GM19193 (cell line): ENCODE measurements around the gene MAP1LC3B2.

Experiments
- POLR2A ChIP-seq: IDR thresholded peaks from 4 replicates; pipeline ENCODE4 v1.6.1; 2011; ENCODE audit not compliant: insufficient read depth, insufficient read length; ENCODE audit errors: extremely low read depth

MAP1LC3B2 gene

GRCh38 chr12:116606397-116606796, 47.2 kb downstream of the MAP1LC3B2 start:
- no peak for TF ChIP-seq POLR2A

- no peak for TF ChIP-seq POLR2A
These were observed 47.9 kb downstream of the MAP1LC3B2 start for GRCh38 chr12:116607039-116607438.

- no peak for TF ChIP-seq POLR2A
These were observed 50.3 kb downstream of the MAP1LC3B2 start for GRCh38 chr12:116609319-116610114.

GRCh38 chr12:116610971-116611541, 51.9 kb downstream of the MAP1LC3B2 start:
- TF ChIP-seq POLR2A, result no peak

GRCh38 chr12:116612436-116612835, 53.3 kb downstream of the MAP1LC3B2 start:
- no peak for TF ChIP-seq POLR2A

GRCh38 chr12:116613256-116613655, 54.1 kb downstream of the MAP1LC3B2 start:
- no peak for TF ChIP-seq POLR2A

GRCh38 chr12:116614194-116614915, 55.2 kb downstream of the MAP1LC3B2 start:
- no peak for TF ChIP-seq POLR2A

GRCh38 chr12:116615141-116615861, 56.1 kb downstream of the MAP1LC3B2 start:
- no peak for TF ChIP-seq POLR2A

GRCh38 chr12:116616536-116617248, 57.5 kb downstream of the MAP1LC3B2 start:
- TF ChIP-seq POLR2A, result no peak

GRCh38 chr12:116619246-116619645, 60.1 kb downstream of the MAP1LC3B2 start:
- TF ChIP-seq POLR2A, result no peak

- TF ChIP-seq POLR2A, result no peak
These were observed 60.9 kb downstream of the MAP1LC3B2 start for GRCh38 chr12:116620124-116620491.

- no peak for TF ChIP-seq POLR2A
These were observed 61.5 kb downstream of the MAP1LC3B2 start for GRCh38 chr12:116620492-116621191.

GRCh38 chr12:116621194-116621593, 62.0 kb downstream of the MAP1LC3B2 start:
- TF ChIP-seq POLR2A, result no peak

GRCh38 chr12:116624516-116624915, 65.3 kb downstream of the MAP1LC3B2 start:
- no peak for TF ChIP-seq POLR2A
